Body of pancreas (tissue), 4 donors: ENCODE results near the gene CCDC33.

Source experiments
- CTCF ChIP-seq, 7 experiments: fragments of 450-650 bp in 4 of 7; fragments of 200-600 bp in 3 of 7; sonication (generic) in 3 of 7; IDR thresholded peaks; one replicate each; pipeline ENCODE4 v1.5.1; 2016 to 2019; ENCODE audit warnings: antibody characterized with exemption in 7 of 7
- POLR2A ChIP-seq, 3 donors: fragments of 450-650 bp; IDR thresholded peaks; one replicate each; pipeline ENCODE4 v1.6.1; 2016; ENCODE audit warnings: antibody characterized with exemption in 3 of 3, mild to moderate bottlenecking in 2 of 3

- TF ChIP-seq CTCF (IDR thresholded peaks at IDR 0.05) = no peak
- no peak for TF ChIP-seq POLR2A (IDR thresholded peaks at IDR 0.05)
Measured at GRCh38 chr15:74369756-74370155, 133.6 kb downstream of the CCDC33 start.
